GM18508 (cell line): ENCODE results near the gene GINS3.
"Not testable (repeated sequence)": the region's sequence is repeated elsewhere in the genome, so short reads cannot be mapped to it uniquely, and the experiment has no call there.

Source experiments
- ATAC-seq: cut with Tn5 transposase; IDR thresholded peaks from one replicate; pipeline ENCODE4 v1.9.1; 2021; ENCODE audit warnings: moderate number of reproducible peaks; ENCODE audit not compliant: insufficient read depth, unreplicated experiment

The GINS3 gene

GRCh38 chr16:58385218-58385773 is 7.0 kb upstream of the GINS3 start:
- ATAC-seq: no peak

- ATAC-seq: no peak
These were observed 2.5 kb upstream of the GINS3 start for GRCh38 chr16:58389724-58390123.

- ATAC-seq: peak; percentile 11
These were observed 850 bp downstream of the GINS3 start for GRCh38 chr16:58393138-58393504.

- not testable (repeated sequence) for ATAC-seq
These were observed 4.6 kb downstream of the GINS3 start for GRCh38 chr16:58396897-58397296.

GRCh38 chr16:58399718-58400633 is 7.7 kb downstream of the GINS3 start:
- ATAC-seq: no peak

- not testable (repeated sequence) for ATAC-seq
These were observed 9.0 kb downstream of the GINS3 start for GRCh38 chr16:58401305-58401704.

- no peak for ATAC-seq
These were observed 10.5 kb downstream of the GINS3 start for GRCh38 chr16:58402796-58403195.

- no peak for ATAC-seq
These were observed 17.2 kb downstream of the GINS3 start for GRCh38 chr16:58409316-58409973.

- no peak for ATAC-seq
These were observed 19.1 kb downstream of the GINS3 start for GRCh38 chr16:58411336-58411735.

- ATAC-seq: no peak
These were observed 19.7 kb downstream of the GINS3 start for GRCh38 chr16:58411736-58412614.

GRCh38 chr16:58412615-58412970 is 20.3 kb downstream of the GINS3 start:
- not testable (repeated sequence) for ATAC-seq

- no peak for ATAC-seq
These were observed 21.1 kb downstream of the GINS3 start for GRCh38 chr16:58413359-58413758.

- no peak for ATAC-seq
These were observed 22.7 kb downstream of the GINS3 start for GRCh38 chr16:58415003-58415402.

GRCh38 chr16:58415961-58416360 is 23.7 kb downstream of the GINS3 start:
- ATAC-seq: not testable (repeated sequence)

- no peak for ATAC-seq
These were observed 24.8 kb downstream of the GINS3 start for GRCh38 chr16:58417035-58417434.

- ATAC-seq: no peak
These were observed 25.3 kb downstream of the GINS3 start for GRCh38 chr16:58417600-58417999.

- ATAC-seq: no peak
These were observed 25.8 kb downstream of the GINS3 start for GRCh38 chr16:58418026-58418425.

- ATAC-seq: no peak
These were observed 26.3 kb downstream of the GINS3 start for GRCh38 chr16:58418601-58419000.

- no peak for ATAC-seq
These were observed 27.1 kb downstream of the GINS3 start for GRCh38 chr16:58419241-58419990.

- no peak for ATAC-seq
These were observed 28.8 kb downstream of the GINS3 start for GRCh38 chr16:58421059-58421458.
